Hepatic stellate cell (primary cell): ENCODE measurements around the gene LTBP3.

Experiments
- DNase-seq: peaks from one replicate; pipeline ENCODE4 v3.0.0; 2011; ENCODE audit warnings: low spot score

The LTBP3 gene

GRCh38 chr11:65553301-65554001 lies 4.7 kb downstream of the LTBP3 start:
- DNase-seq: no peak

GRCh38 chr11:65552388-65552951 lies 5.7 kb downstream of the LTBP3 start:
- no peak for DNase-seq

- DNase-seq: no peak
Observed at GRCh38 chr11:65551572-65552387, 6.4 kb downstream of the LTBP3 start.

- no peak for DNase-seq
Observed at GRCh38 chr11:65549096-65549495, 9.1 kb downstream of the LTBP3 start.

GRCh38 chr11:65548395-65548794 lies 9.8 kb downstream of the LTBP3 start:
- DNase-seq: no peak

- DNase-seq: no peak
Observed at GRCh38 chr11:65547446-65548125, 10.6 kb downstream of the LTBP3 start.

- no peak for DNase-seq
Observed at GRCh38 chr11:65546217-65546958, 11.8 kb downstream of the LTBP3 start.

GRCh38 chr11:65545853-65546216 lies 12.3 kb downstream of the LTBP3 start:
- no peak for DNase-seq

- DNase-seq: no peak
Observed at GRCh38 chr11:65542738-65543390, 15.3 kb downstream of the LTBP3 start.

- DNase-seq: no peak
Observed at GRCh38 chr11:65541093-65541982, 16.8 kb downstream of the LTBP3 start.

GRCh38 chr11:65540290-65541092 lies 17.7 kb downstream of the LTBP3 start:
- peak; percentile 98 for DNase-seq

- DNase-seq: no peak
Observed at GRCh38 chr11:65539744-65540289, 18.3 kb downstream of the LTBP3 start.

- DNase-seq: no peak
Observed at GRCh38 chr11:65538915-65539743, 19.0 kb downstream of the LTBP3 start.

GRCh38 chr11:65538232-65538914 lies 19.8 kb downstream of the LTBP3 start:
- no peak for DNase-seq

GRCh38 chr11:65537620-65538231 lies 20.4 kb downstream of the LTBP3 start:
- DNase-seq: no peak

GRCh38 chr11:65537296-65537597 lies 20.9 kb downstream of the LTBP3 start:
- no peak for DNase-seq
